ENCODE measurements around the gene PANK3. TPM values are rescaled to one million over a fixed set of nuclear protein-coding genes. Genes with fewer than 3 reads are reported as not detected.
A peak's percentile ranks its signal among the peaks of the same experiment; 100 is the strongest.

The PANK3 gene
- total and polyA plus RNA-seq, 9 of the 15 experiments (the other 6 are each of a cell fraction or from before 2014, with no cell fraction given): 5.9 to 50.4 (median 29.7) TPM

DNA sequence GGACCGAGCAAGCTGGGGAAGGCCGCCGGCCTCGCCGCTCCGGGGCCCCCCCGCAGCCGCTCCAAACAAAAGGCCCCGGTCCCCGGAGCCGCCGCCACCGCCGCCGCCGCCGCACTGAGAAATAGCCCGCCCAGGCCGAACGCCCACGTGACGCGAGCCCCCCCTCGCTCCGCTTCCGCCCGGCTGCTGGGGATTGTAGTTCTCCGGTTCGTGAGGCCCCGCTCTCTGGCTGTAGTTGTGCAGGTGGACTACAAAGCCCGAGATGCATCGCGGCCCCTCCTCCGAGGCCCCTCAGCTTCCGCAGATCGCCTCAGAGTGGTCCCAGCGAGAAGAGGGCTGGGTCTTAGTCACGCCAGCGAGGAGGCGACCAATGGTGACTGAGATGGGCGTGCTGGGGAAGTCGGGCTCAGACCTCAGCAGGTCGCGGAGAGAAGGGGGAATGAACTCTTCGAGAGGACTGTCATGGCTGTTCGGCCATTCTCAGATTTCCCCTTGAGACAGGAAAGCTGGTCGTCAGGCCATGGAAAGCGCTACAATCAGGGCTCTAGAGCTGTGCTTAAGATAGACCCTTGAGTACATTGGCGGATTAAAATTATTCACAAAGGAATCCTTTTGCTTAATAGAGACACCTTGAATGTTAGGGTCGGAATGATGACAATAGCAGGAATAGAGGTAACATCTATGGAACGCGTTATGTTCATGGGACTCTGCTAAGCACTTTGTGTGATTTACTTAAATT, 489 bp upstream of the PANK3 start (continued):
- TF ChIP-seq ETS2 (tag; IDR thresholded peaks at IDR 0.05; ENCODE audit: borderline replicate concordance, poor library complexity, severe bottlenecking) (no peak), SMARCA5 (IDR thresholded peaks at IDR 0.05) (no peak), U2AF2 (optimal IDR thresholded peaks at IDR 0.05; ENCODE audit: low read depth, low read length) (no peak), NEUROD1 (IDR thresholded peaks at IDR 0.05; ENCODE audit: borderline replicate concordance, low read depth, low read length, partially characterized antibody) (no peak), TEAD1 (CRISPR knock-in tag; IDR thresholded peaks at IDR 0.05) (peak; percentile 40 to 48; a peak in 1 of 4 replicates), ARID1B (IDR thresholded peaks at IDR 0.05) (no peak), PCBP2 (IDR thresholded peaks at IDR 0.05; ENCODE audit: low read depth, low read length, poor library complexity, severe bottlenecking) (no peak), ZNF589 (CRISPR knock-in tag; IDR thresholded peaks at IDR 0.05; ENCODE audit: low read depth) (0 out of 2 replicates have a peak, but pooled peaks have one; percentile 31), KDM4B (IDR thresholded peaks at IDR 0.05; ENCODE audit: borderline replicate concordance in 2 of 2, low read depth in 1 of 2) (peak in 1 of 2 experiments; percentile 99; a peak in 2 of 4 replicates)
- TF ChIP-seq, protein P1, sequence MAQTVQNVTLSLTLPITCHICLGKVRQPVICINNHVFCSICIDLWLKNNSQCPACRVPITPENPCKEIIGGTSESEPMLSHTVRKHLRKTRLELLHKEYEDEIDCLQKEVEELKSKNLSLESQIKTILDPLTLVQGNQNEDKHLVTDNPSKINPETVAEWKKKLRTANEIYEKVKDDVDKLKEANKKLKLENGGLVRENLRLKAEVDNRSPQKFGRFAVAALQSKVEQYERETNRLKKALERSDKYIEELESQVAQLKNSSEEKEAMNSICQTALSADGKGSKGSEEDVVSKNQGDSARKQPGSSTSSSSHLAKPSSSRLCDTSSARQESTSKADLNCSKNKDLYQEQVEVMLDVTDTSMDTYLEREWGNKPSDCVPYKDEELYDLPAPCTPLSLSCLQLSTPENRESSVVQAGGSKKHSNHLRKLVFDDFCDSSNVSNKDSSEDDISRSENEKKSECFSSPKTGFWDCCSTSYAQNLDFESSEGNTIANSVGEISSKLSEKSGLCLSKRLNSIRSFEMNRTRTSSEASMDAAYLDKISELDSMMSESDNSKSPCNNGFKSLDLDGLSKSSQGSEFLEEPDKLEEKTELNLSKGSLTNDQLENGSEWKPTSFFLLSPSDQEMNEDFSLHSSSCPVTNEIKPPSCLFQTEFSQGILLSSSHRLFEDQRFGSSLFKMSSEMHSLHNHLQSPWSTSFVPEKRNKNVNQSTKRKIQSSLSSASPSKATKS (CRISPR knock-in tag; IDR thresholded peaks at IDR 0.05): no peak
- TF ChIP-seq, protein P2, sequence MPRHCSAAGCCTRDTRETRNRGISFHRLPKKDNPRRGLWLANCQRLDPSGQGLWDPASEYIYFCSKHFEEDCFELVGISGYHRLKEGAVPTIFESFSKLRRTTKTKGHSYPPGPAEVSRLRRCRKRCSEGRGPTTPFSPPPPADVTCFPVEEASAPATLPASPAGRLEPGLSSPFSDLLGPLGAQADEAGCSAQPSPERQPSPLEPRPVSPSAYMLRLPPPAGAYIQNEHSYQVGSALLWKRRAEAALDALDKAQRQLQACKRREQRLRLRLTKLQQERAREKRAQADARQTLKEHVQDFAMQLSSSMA (CRISPR knock-in tag; IDR thresholded peaks at IDR 0.05): no peak
- TF ChIP-seq, protein P3, sequence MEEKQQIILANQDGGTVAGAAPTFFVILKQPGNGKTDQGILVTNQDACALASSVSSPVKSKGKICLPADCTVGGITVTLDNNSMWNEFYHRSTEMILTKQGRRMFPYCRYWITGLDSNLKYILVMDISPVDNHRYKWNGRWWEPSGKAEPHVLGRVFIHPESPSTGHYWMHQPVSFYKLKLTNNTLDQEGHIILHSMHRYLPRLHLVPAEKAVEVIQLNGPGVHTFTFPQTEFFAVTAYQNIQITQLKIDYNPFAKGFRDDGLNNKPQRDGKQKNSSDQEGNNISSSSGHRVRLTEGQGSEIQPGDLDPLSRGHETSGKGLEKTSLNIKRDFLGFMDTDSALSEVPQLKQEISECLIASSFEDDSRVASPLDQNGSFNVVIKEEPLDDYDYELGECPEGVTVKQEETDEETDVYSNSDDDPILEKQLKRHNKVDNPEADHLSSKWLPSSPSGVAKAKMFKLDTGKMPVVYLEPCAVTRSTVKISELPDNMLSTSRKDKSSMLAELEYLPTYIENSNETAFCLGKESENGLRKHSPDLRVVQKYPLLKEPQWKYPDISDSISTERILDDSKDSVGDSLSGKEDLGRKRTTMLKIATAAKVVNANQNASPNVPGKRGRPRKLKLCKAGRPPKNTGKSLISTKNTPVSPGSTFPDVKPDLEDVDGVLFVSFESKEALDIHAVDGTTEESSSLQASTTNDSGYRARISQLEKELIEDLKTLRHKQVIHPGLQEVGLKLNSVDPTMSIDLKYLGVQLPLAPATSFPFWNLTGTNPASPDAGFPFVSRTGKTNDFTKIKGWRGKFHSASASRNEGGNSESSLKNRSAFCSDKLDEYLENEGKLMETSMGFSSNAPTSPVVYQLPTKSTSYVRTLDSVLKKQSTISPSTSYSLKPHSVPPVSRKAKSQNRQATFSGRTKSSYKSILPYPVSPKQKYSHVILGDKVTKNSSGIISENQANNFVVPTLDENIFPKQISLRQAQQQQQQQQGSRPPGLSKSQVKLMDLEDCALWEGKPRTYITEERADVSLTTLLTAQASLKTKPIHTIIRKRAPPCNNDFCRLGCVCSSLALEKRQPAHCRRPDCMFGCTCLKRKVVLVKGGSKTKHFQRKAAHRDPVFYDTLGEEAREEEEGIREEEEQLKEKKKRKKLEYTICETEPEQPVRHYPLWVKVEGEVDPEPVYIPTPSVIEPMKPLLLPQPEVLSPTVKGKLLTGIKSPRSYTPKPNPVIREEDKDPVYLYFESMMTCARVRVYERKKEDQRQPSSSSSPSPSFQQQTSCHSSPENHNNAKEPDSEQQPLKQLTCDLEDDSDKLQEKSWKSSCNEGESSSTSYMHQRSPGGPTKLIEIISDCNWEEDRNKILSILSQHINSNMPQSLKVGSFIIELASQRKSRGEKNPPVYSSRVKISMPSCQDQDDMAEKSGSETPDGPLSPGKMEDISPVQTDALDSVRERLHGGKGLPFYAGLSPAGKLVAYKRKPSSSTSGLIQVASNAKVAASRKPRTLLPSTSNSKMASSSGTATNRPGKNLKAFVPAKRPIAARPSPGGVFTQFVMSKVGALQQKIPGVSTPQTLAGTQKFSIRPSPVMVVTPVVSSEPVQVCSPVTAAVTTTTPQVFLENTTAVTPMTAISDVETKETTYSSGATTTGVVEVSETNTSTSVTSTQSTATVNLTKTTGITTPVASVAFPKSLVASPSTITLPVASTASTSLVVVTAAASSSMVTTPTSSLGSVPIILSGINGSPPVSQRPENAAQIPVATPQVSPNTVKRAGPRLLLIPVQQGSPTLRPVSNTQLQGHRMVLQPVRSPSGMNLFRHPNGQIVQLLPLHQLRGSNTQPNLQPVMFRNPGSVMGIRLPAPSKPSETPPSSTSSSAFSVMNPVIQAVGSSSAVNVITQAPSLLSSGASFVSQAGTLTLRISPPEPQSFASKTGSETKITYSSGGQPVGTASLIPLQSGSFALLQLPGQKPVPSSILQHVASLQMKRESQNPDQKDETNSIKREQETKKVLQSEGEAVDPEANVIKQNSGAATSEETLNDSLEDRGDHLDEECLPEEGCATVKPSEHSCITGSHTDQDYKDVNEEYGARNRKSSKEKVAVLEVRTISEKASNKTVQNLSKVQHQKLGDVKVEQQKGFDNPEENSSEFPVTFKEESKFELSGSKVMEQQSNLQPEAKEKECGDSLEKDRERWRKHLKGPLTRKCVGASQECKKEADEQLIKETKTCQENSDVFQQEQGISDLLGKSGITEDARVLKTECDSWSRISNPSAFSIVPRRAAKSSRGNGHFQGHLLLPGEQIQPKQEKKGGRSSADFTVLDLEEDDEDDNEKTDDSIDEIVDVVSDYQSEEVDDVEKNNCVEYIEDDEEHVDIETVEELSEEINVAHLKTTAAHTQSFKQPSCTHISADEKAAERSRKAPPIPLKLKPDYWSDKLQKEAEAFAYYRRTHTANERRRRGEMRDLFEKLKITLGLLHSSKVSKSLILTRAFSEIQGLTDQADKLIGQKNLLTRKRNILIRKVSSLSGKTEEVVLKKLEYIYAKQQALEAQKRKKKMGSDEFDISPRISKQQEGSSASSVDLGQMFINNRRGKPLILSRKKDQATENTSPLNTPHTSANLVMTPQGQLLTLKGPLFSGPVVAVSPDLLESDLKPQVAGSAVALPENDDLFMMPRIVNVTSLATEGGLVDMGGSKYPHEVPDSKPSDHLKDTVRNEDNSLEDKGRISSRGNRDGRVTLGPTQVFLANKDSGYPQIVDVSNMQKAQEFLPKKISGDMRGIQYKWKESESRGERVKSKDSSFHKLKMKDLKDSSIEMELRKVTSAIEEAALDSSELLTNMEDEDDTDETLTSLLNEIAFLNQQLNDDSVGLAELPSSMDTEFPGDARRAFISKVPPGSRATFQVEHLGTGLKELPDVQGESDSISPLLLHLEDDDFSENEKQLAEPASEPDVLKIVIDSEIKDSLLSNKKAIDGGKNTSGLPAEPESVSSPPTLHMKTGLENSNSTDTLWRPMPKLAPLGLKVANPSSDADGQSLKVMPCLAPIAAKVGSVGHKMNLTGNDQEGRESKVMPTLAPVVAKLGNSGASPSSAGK (IDR thresholded peaks at IDR 0.05): no peak

Data from K562 (cell line).